Measurements from ENCODE around the gene HYPK. TPM values are rescaled to one million over a fixed set of nuclear protein-coding genes. Genes with fewer than 3 reads are reported as not detected.

Gene HYPK
- total and polyA plus RNA-seq, 2 of the 8 experiments (the other 6 are each of a cell fraction or from before 2014, with no cell fraction given): 5.4 to 17.6 TPM

DNA sequence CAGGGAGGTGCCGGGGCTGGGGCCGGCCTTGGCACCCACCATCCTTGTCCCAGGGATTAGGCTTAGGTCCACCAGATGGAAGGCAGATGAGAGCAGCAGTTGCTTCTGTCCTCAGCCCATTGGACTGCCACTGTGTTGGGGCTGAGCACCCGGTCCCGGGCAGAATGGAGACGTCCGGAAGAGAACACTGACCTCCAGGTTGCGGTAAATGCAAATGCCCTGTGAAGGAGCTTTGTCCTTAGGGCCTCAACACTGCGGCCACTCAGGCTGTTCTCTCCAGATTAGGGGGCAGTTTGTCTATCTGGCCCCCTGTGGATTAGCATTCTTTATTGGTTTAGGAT, 484 bp upstream of the HYPK start, which contains the start of gene SERINC4:
SERINC4 (minus strand) TSS at position 276 of the 341 bp plus-strand sequence; CDS start at position 42, 234 bp downstream.
- H4K8ac ChIP-seq (ENCODE audit: extremely low read depth, insufficient read depth, low read length): no peak within 1 kb of the TSS
- no peaks in the 10 kb centered on the region for H3K27me3 ChIP-seq (replicated peaks in 1 of 4; ENCODE audit: control insufficient read depth in 3 of 4, extremely low read depth in 1 of 4, insufficient read depth in 3 of 4, low read length in 3 of 4)
- peaks cover 0 to 13% of the 10 kb centered on the region in 2 experiments; a peak in 2 of 4 replicates for H3K79me2 ChIP-seq (ENCODE audit: control insufficient read depth in 1 of 2, insufficient read depth in 2 of 2, low read length in 2 of 2)
- no peak for FAIRE-seq
- peak within 1 kb of the TSS; percentile 28; the same call in 1 of the 2 replicates for H2BK20ac ChIP-seq (ENCODE audit: low read length)
- CTCF ChIA-PET (ENCODE audit: partially characterized antibody): interaction anchor here (1.9 kb wide), 1 partner anchor 23 kb away, joined by 5 read pairs; the partner anchor contains the start of gene ELL3
- H3K14ac ChIP-seq (ENCODE audit: insufficient read length): no peak within 1 kb of the TSS
- H4K91ac ChIP-seq (replicated peaks; ENCODE audit: insufficient read length, low read length): peak within 1 kb of the TSS; percentile 22
- H3K23me2 ChIP-seq (ENCODE audit: low read depth, low read length): no peaks in the 10 kb centered on the region
- H3K27ac ChIP-seq (ENCODE audit: low read depth, low read length): peak within 1 kb of the TSS; percentile 28; the same call in 1 of the 2 replicates
- peak within 1 kb of the TSS; percentile 31 for H2BK15ac ChIP-seq (ENCODE audit: low read length)
- peak within 1 kb of the TSS; percentile 61 to 84 (median 76) for H3K9ac ChIP-seq (replicated peaks in 1 of 4; ENCODE audit: extremely low read depth in 1 of 4, low read depth in 3 of 4, low read length in 3 of 4)
- peak within 1 kb of the TSS; percentile 51 for H3K18ac ChIP-seq (ENCODE audit: extremely low read depth, low read length)
- 91% methylated on average over 8 of the region's 8 CpGs; no CpG with 5 or more reads in 1 of the 2 experiments for WGBS, 2 experiments (ENCODE audit: extremely low coverage in 1 of 2, insufficient coverage in 1 of 2, insufficient read length in 1 of 2, insufficient replicate concordance in 2 of 2, low coverage in 1 of 2, low lambda C conversion rate in 2 of 2, missing lambda C conversion rate in 1 of 2)
- peak within 1 kb of the TSS; percentile 67 to 97 (median 88) for H3K4me3 ChIP-seq (ENCODE audit: extremely low read depth in 1 of 4, insufficient read depth in 2 of 4, low read depth in 3 of 4, low read length in 4 of 4)
- H2AK5ac ChIP-seq (ENCODE audit: low read depth, low read length): no peak within 1 kb of the TSS
- H3K36me3 ChIP-seq (ENCODE audit: control insufficient read depth in 2 of 4, insufficient read depth in 4 of 4, low read length in 3 of 4): peaks cover 15 to 60% (median 18%) of the 10 kb centered on the region in 4 experiments; a peak in 7 of 8 replicates
- H4K20me1 ChIP-seq (replicated peaks in 1 of 2; ENCODE audit: control insufficient read depth in 1 of 2, insufficient read depth in 2 of 2, low read length in 2 of 2): peaks cover 0 to 6% of the 10 kb centered on the region in 2 experiments
- POLR2A ChIA-PET (ENCODE audit: partially characterized antibody): interaction anchor here (0.9 to 8.9 kb wide), 8 partner anchors 9 to 54 kb away, joined by 7 to 71 read pairs (median 8); partner anchors contain the start of genes ELL3, MFAP1, PDIA3 and WDR76
- peak within 1 kb of the TSS; percentile 71 for H4K5ac ChIP-seq (ENCODE audit: insufficient read length, low read depth, low read length)
- no peaks in the 10 kb centered on the region for H3K9me3 ChIP-seq (ENCODE audit: insufficient read depth in 2 of 2, low read depth in 1 of 2, low read length in 1 of 2)
- H2BK5ac ChIP-seq (ENCODE audit: low read depth, low read length): peak within 1 kb of the TSS; percentile 55
- 0 out of 2 replicates have a peak, but pooled peaks cover 3% of the 10 kb centered on the region for H3K79me1 ChIP-seq (ENCODE audit: low read depth, low read length)
- H3K4me2 ChIP-seq (ENCODE audit: insufficient read depth in 1 of 2, low read depth in 2 of 2, low read length in 2 of 2): peak within 1 kb of the TSS; percentile 75 to 86
- no peak within 1 kb of the TSS for H2AFZ ChIP-seq (ENCODE audit: low read length)
- no peak within 1 kb of the TSS for H3K23ac ChIP-seq (ENCODE audit: insufficient read length)
- peak within 1 kb of the TSS; percentile 55 for H3K4ac ChIP-seq (replicated peaks; ENCODE audit: insufficient read length, low read depth, low read length)
- no peak for DNase-seq (ENCODE audit: low read depth in 1 of 2, low spot score in 2 of 2)
- no peak within 1 kb of the TSS for H2BK120ac ChIP-seq (replicated peaks; ENCODE audit: low read depth, low read length)
- peak within 1 kb of the TSS; percentile 71; the same call in 1 of the 2 replicates for H2BK12ac ChIP-seq (ENCODE audit: low read depth, low read length)
- peaks cover 13 to 22% (median 17%) of the 10 kb centered on the region in 4 experiments for H3K4me1 ChIP-seq (replicated peaks in 1 of 4; ENCODE audit: control insufficient read depth in 3 of 4, insufficient read depth in 4 of 4, low read length in 3 of 4)
- peak within 1 kb of the TSS; percentile 39 for H3K56ac ChIP-seq (replicated peaks; ENCODE audit: insufficient read length, low read depth, low read length)
- no peak for TF ChIP-seq GABPA (IDR thresholded peaks at IDR 0.05; ENCODE audit: borderline replicate concordance, insufficient read depth, low read length)
- TF ChIP-seq KDM1A (IDR thresholded peaks at IDR 0.05; ENCODE audit: borderline replicate concordance, low read length): no peak
- TF ChIP-seq TEAD4 (IDR thresholded peaks at IDR 0.05; ENCODE audit: low read depth, low read length): no peak
- TF ChIP-seq TAF1 (IDR thresholded peaks at IDR 0.05; ENCODE audit: low read depth, low read length): no peak
- TF ChIP-seq RAD21 (IDR thresholded peaks at IDR 0.05 in 1 of 2, conservative IDR thresholded peaks at IDR 0.05 in 1 of 2; ENCODE audit: low read depth in 2 of 2, low read length in 2 of 2): no peak
- TF ChIP-seq POU5F1 (IDR thresholded peaks at IDR 0.05; ENCODE audit: low read depth, low read length): no peak
- no peak for TF ChIP-seq FOSL1 (IDR thresholded peaks at IDR 0.05; ENCODE audit: insufficient read depth, low read depth, low read length)
- TF ChIP-seq, protein P1, sequence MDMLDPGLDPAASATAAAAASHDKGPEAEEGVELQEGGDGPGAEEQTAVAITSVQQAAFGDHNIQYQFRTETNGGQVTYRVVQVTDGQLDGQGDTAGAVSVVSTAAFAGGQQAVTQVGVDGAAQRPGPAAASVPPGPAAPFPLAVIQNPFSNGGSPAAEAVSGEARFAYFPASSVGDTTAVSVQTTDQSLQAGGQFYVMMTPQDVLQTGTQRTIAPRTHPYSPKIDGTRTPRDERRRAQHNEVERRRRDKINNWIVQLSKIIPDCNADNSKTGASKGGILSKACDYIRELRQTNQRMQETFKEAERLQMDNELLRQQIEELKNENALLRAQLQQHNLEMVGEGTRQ (IDR thresholded peaks at IDR 0.05; ENCODE audit: low read length): no peak
- TF ChIP-seq EGR1 (IDR thresholded peaks at IDR 0.05; ENCODE audit: borderline replicate concordance, low read depth, low read length): no peak
- TF ChIP-seq, protein P2, sequence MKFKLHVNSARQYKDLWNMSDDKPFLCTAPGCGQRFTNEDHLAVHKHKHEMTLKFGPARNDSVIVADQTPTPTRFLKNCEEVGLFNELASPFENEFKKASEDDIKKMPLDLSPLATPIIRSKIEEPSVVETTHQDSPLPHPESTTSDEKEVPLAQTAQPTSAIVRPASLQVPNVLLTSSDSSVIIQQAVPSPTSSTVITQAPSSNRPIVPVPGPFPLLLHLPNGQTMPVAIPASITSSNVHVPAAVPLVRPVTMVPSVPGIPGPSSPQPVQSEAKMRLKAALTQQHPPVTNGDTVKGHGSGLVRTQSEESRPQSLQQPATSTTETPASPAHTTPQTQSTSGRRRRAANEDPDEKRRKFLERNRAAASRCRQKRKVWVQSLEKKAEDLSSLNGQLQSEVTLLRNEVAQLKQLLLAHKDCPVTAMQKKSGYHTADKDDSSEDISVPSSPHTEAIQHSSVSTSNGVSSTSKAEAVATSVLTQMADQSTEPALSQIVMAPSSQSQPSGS (IDR thresholded peaks at IDR 0.05; ENCODE audit: low read length): no peak
